DMS 273 (cell line): Measurements from ENCODE around the gene RSBN1L.
"Not testable (repeated sequence)": the region's sequence is repeated elsewhere in the genome, so short reads cannot be mapped to it uniquely, and the experiment has no call there.

Experiments
- DNase-seq: peaks from one replicate; lab custom pipeline; 2025; ENCODE audit not compliant: unreplicated experiment; lab: John Stamatoyannopoulos, UW

The RSBN1L gene

DNA sequence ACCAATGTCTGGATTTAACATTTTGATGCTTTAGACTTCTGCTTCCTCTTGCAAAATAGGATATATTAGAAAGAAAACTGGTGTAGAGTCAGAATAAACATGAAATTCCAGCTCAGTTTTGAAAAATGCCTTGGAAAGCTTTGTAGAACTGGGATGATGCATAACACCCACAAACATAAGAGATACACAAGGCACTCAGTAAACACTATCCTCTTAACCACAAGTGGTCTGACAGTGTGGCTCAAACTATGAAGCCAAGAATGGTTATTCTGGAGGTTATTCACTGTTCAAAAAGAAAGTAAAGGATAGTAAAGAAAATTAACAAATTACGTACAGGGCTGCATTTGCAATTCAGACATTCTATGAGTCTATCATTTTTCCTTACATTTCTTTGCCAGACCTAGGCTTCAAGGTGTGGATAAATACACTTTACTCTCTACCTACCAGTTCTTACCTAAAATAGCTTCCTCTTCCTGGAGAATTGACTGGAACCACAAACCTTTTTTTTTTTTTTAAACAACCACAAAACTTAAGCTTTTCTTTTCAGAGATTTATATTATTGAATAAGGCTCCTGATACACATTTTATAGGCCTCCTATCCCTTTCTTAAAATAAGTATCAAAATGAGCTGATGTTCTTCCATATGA is 9.0 kb upstream of the RSBN1L start:
- no peak for DNase-seq

DNA sequence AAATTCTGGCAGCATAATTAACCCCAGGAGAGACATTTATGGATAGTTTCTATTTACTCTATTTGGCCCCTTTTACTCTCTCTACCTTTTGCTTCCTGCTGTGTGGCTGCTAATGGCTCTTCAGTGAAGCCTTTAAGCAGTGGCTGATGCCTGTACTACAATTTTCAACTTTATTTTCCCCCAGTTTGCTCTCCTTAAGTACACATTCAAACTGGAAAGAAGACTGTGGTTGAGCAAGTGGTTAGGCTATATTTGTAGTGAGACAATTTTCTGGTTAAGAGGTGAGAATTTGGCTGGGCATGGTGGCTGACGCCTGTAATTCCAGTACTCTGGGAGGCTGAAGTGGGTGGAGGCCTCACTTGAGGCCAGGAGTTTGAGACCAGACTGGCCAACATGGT is 8.5 kb upstream of the RSBN1L start:
- no peak for DNase-seq

DNA sequence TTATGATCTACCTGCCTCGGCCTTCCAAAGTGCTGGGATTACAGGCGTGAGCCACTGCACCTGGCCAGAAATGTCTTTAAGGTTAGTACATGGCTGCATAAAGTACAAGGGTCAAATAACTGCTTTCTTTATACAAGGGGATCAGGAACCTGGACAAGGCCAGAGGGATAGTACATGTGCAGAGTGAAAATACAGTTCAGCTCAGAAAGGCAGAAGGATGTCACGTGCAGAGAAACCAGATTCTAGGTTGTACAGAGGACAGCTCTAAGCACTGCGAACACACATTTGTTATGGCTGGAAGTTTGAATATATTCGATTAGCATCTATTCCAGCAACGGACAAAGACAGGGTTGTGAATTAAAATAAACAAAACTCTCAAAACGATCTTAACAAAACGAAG is 6.0 kb upstream of the RSBN1L start:
- DNase-seq = no peak

DNA sequence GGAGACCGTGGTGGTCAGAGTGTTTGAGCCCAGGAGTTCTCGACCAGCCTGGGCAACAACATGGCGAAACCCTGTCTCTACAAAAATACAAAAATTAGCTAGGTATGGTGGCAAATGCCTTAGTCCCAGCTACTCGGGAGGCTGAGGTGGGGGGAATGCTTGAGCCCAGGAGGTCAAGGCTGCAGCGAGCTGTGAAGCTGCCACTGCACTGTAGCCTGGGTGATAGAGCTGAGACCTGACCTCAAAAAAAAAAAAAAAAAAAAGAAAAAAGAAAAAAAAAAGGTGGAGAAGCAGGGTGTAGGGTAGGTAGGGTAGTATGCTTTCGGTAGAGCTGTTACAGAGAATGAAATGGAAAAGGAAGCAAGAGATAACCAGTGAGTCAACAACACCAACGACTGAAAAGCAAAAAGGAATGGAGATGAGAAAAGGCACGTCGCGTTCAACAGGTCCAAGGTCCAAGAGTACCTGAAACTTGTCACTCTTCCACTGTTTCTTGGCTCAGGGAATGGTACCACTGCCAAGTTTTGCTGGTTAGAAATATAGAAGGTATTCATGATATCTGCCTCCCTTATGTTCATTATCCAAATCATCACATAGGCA is 4.3 kb upstream of the RSBN1L start:
- DNase-seq = no peak

DNA sequence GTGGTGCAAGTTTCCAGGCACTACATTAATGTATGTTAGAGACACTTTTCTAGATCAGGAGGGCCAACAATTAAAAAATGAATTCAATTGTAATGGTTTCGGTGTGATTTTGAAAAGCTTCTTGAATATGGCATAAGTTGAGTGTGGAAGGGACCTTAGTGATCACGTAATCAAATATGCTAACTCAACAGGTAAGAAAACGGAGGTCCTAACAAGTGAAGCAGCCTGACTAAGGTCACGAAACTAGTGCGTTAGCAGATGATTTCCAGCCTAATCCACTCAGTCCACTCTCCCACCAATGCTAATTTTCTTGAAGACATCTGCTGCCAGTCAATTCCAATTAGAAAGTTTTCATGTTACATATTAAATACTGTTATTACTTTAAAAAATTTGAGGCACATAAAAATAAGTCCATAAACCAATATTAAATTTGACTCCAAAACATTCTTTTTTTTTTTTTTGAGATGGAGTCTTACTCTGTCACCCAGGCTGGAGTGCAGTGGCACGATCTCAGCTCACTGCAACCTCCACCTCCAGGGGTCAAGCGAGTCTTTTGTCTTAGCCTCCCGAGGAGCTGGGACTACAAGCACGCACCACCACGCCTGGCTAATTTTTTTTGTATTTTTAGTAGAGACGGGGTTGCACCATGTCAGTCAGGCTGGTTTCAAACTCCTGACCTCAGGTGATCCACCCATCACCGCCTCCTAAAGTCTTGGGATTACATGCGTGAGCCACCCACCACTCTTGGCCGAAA is 2.3 kb upstream of the RSBN1L start:
- no peak for DNase-seq

GRCh38 chr7:77696643-77697534 is 630 bp downstream of the RSBN1L start:
- peak; percentile 87 for DNase-seq

DNA sequence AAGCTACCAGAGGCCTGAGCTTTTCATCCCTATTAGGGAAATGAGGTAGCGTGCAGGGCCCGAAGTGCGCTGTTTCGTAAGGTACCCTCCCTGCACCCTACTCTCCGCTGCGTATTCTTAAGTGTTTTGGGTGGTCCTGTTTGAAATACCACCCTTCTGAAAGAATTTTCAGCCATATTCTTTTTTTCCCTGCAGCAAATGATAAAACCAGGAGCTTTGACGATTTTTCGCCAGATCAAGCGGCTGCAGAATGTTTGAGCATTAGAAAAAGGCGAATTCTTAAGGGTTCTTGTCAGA is 1.2 kb downstream of the RSBN1L start:
- DNase-seq = no peak

- DNase-seq = peak; percentile 39
Observed at GRCh38 chr7:77698042-77698625, 1.9 kb downstream of the RSBN1L start.

DNA sequence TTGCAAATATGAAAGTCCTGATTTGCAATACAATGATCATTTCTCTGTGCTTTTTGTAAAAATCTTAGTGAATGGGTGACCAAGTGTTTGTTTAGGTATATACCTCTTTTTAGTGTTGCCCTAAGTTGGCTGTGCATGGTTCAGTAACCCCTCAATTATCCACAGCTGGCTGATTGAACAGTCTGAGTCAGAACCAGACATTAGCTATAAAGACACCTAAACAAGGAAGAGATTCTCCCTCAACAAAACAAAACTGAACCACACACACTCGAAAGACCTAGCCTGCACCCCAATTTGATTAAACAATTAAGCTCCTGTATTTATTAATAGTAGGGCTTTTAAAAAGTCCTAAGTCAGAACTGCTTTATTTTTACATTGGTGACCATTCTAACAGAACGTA is 2.8 kb downstream of the RSBN1L start:
- peak; percentile 50 for DNase-seq

GRCh38 chr7:77702513-77702912 is 6.3 kb downstream of the RSBN1L start:
- no peak for DNase-seq

- no peak for DNase-seq
Observed at GRCh38 chr7:77702968-77703472, 6.8 kb downstream of the RSBN1L start.

- not testable (repeated sequence) for DNase-seq
Observed at GRCh38 chr7:77703669-77704068, 7.4 kb downstream of the RSBN1L start.

DNA sequence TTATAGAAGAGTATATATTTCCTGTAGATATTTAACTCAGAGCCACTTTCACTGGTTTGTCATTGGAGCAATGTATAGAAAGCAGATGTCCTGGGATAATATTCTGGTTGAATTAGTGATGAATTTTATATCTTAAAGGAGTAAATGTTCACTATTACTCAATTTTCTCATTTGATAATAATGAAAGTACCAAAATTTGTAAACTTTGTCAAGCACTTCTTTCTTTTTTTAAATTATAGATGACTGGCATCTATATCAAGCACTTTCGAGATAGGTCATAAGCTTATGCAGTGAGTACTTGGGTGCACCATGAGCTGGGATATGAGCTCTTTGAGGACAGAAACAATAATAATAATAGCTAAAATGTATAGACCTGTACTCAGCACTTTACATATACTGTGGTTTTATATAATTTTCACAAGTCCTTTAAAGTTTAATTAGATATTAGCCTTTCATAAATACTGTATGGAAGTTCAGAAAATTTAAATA is 11.3 kb downstream of the RSBN1L start:
- DNase-seq = no peak

GRCh38 chr7:77710067-77710466 is 13.8 kb downstream of the RSBN1L start:
- DNase-seq = no peak

- DNase-seq = no peak
Observed at GRCh38 chr7:77710861-77711260, 14.6 kb downstream of the RSBN1L start.

DNA sequence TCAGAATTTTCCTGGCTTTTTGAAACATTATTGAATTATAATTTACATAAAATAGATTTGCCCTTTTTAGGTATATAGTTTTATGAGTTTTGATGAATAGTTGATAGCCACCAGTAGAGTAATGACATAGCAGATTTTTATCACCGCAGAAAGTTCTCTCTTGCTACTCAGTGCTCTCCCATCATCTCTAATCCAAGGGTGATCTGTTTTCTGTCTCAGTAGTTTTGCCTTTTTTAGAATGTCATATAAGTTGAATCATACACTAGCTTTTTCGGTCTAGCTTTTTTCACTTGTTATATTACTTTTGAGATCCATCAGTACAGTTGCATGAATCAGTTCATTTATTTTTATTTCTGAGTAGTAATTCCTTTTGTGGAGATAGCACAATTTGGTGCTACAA is 17.9 kb downstream of the RSBN1L start:
- DNase-seq = no peak

DNA sequence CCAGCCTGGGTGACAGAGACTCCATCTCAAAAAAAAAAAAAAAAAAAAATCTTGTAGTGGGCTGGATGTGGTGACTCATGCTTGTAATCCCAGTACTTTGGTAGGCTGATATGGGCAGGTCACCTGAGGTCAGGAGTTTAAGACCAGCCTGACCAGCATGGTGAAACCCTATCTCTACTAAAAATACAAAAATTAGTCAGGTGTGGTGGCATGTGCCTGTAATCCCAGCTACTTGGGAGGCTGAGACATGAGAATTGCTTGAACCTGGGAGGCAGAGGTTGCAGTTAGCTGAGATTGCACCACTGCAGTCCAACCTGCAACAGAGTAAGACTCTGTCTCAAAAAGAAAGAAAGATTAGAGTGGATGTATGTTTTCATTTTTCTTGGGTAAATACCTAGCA is 18.7 kb downstream of the RSBN1L start:
- DNase-seq = peak; percentile 13

DNA sequence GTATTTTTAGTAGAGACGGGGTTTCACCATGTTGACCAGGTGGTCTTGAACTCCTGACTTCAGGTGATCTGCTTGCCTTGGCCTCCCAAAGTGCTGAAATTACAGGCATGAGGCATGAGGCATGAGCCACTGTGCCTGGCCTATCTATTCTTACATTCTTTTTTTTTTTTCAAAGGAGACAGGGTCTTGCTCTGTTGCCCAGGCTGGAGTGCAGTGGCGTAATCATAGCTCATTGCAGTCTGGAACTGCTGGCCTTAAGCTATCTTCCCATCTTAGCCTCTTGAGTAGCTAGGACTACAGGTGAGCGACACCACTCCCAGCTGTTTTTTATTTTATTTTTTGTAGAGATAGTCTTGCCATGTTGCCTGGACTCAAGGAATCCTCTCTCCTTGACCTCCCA is 20.5 kb downstream of the RSBN1L start:
- DNase-seq = no peak

- not testable (repeated sequence) for DNase-seq
Observed at GRCh38 chr7:77717566-77717965, 21.3 kb downstream of the RSBN1L start.

- DNase-seq = peak; percentile 64
Observed at GRCh38 chr7:77727527-77727926, 31.3 kb downstream of the RSBN1L start.
